D341Med (cell line): Measurements from ENCODE around the gene TCAP.
"Not testable (repeated sequence)": the region's sequence is repeated elsewhere in the genome, so short reads cannot be mapped to it uniquely, and the experiment has no call there.

Experiments used
- DNase-seq: peaks from one replicate; pipeline ENCODE4 v3.0.0; 2012; ENCODE audit warnings: low spot score

Gene TCAP

GRCh38 chr17:39684369-39685192, 19.4 kb downstream of the TCAP start:
- DNase-seq: no peak

GRCh38 chr17:39687101-39687545, 22.0 kb downstream of the TCAP start:
- DNase-seq: no peak

- peak; percentile 96 for DNase-seq
These were observed 22.7 kb downstream of the TCAP start, which contains the start of gene PGAP3 for GRCh38 chr17:39687546-39688474. PGAP3 (minus strand) TSS chr17:39688057; CDS start chr17:39688014, 43 bp downstream.

- DNase-seq: no peak
These were observed 23.3 kb downstream of the TCAP start for GRCh38 chr17:39688475-39688835.

- DNase-seq: no peak
These were observed 23.8 kb downstream of the TCAP start for GRCh38 chr17:39688945-39689344.

GRCh38 chr17:39694593-39694992, 29.4 kb downstream of the TCAP start:
- no peak for DNase-seq

GRCh38 chr17:39695089-39695474, 29.9 kb downstream of the TCAP start:
- no peak for DNase-seq

- DNase-seq: no peak
These were observed 31.6 kb downstream of the TCAP start for GRCh38 chr17:39696731-39697130.

GRCh38 chr17:39697961-39698360, 32.8 kb downstream of the TCAP start:
- DNase-seq: no peak

GRCh38 chr17:39699157-39699817, 34.1 kb downstream of the TCAP start:
- not testable (repeated sequence) for DNase-seq

- no peak for DNase-seq
These were observed 34.6 kb downstream of the TCAP start, which contains the start of gene ERBB2 for GRCh38 chr17:39699818-39700147. ERBB2 (plus strand) TSS chr17:39700064; CDS start chr17:39700239, 175 bp downstream.

- peak; percentile 70 for DNase-seq
These were observed 35.2 kb downstream of the TCAP start for GRCh38 chr17:39700148-39700987.

- DNase-seq: no peak
These were observed 36.0 kb downstream of the TCAP start for GRCh38 chr17:39701012-39701783.

- no peak for DNase-seq
These were observed 36.8 kb downstream of the TCAP start for GRCh38 chr17:39701784-39702422.

- DNase-seq: no peak
These were observed 38.0 kb downstream of the TCAP start for GRCh38 chr17:39702901-39703893.

GRCh38 chr17:39703913-39704312, 38.8 kb downstream of the TCAP start:
- no peak for DNase-seq

- DNase-seq: no peak
These were observed 39.8 kb downstream of the TCAP start for GRCh38 chr17:39704821-39705551.

- DNase-seq: no peak
These were observed 40.7 kb downstream of the TCAP start for GRCh38 chr17:39705786-39706348.
